Fibroblast of upper back skin (primary cell): ENCODE measurements around the gene MYCBPAP.

Experiments used
- DNase-seq: peaks from one replicate; pipeline ENCODE4 v3.0.0-alpha.2; 2013

MYCBPAP gene

DNA sequence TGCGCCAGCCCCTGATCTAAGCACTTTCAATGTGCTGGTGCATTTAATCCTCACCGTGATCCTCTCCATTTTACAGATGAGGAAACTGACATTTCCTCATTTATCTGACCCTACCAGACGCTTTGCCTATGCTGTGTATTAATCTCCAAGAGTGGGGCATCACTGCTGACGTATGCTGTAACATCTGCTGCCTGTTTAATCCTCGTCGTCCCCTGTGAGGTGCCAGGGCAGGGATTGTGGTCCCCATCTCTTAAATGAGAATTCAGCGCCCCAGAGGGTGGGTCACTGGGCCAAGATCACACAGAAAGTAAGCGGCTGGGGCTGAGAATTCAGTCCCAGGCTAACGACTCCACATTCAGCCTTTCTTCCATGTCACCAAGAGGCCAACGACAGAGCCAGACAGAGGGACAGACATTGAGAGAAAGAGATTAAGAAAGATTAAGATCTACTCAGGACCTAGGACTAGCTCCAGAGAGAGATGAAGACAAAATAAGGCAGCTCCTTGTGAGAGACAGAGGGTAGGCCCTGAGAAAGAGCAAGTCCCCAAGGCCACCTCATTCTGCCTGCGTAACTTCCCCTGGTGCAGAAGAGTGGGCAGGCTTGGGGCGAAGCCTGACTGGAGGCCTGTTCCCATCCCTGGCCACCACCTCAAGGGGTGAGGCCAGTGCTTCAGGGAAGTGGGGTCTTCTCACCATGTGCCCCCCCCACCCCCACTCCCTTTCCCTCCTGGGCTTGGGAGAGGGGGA lies 65.8 kb downstream of the MYCBPAP start:
- DNase-seq, result no peak

- DNase-seq, result no peak
Measured at GRCh38 chr17:50575581-50576210, 67.5 kb downstream of the MYCBPAP start.

GRCh38 chr17:50576864-50577263 lies 68.6 kb downstream of the MYCBPAP start:
- no peak for DNase-seq

GRCh38 chr17:50577451-50577954 lies 69.3 kb downstream of the MYCBPAP start:
- no peak for DNase-seq

- DNase-seq, result no peak
Measured at GRCh38 chr17:50578173-50578572, 69.9 kb downstream of the MYCBPAP start.

DNA sequence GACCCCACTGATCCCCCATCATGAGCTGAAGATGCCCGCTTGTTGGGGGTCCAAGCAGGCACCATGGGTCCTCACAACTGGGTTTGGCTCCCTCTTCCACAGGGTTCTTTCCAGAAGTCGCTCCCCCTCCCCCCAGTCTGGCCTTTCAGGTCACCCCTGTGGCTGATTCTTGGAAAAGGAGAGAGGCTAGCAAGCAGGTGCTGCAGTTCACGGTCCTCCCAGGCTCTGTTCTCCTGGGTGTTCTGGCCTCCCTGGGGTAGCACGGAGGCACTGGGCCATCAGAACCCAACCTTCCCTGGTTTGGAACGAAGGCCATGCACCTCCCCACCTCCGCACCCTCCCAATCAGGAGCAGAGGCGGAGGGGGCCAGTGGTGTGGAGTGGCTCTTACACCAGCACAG lies 71.2 kb downstream of the MYCBPAP start:
- DNase-seq, result no peak

- no peak for DNase-seq
Measured at GRCh38 chr17:50580646-50581045, 72.4 kb downstream of the MYCBPAP start.
